ENCODE results near the gene ALAD. TPM values are rescaled to one million over a fixed set of nuclear protein-coding genes. Genes with fewer than 3 reads are reported as not detected.
"Not testable (repeated sequence)": the region's sequence is repeated elsewhere in the genome, so short reads cannot be mapped to it uniquely, and the experiment has no call there.

ALAD gene
- total RNA-seq, 2 donors from 2014 or later = 19.3 to 21.8 TPM

DNA sequence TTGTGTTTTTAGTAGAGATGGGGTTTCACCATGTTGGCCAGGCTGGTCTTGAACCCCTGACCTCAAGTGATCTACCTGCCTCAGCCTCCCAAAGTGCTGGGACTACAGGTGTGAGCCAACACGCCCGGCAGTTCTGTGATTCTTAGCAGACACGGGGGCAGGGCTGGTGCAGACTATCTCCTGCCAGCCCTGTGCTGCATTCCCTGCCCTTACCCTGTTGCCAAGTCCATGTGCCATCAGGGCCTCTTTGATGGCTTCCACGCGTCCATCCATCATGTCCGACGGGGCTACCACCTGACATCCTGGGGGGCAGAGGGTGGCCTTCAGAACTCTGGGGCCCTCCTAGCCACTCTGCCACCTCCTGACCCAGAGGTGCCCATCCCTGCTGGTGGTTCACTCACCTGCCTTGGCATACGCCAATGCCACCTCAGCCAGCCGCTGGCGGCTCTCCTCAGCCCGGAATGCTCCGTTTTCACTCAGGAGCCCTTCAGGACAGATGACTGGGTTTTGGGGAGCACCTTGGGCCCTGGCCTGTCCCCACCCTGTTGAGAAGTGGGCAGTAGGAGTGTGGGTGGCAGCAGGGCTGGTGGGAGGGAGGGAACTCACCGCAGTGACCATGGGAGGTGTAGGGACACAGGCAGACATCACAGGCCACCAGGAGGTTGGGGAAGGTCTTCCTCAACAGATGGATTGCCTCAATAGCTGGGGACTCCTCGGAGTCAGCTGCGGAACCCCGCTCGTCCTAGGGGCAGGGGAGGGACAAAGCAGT is 10.7 kb downstream of the ALAD start:
- no peak overlapping the region for H3K4me3 Mint-ChIP-seq
- peaks cover 4% of the 10 kb centered on the region for H3K4me1 Mint-ChIP-seq
- no peaks in the 10 kb centered on the region for H3K27me3 Mint-ChIP-seq
- H3K36me3 Mint-ChIP-seq (ENCODE audit: low read depth) = peaks cover 8% of the 10 kb centered on the region
- no peak for ATAC-seq
- H3K27ac Mint-ChIP-seq = no peak overlapping the region
- no peak for DNase-seq
- H3K9me3 ChIP-seq (ENCODE audit: control insufficient read depth, low read length, poor library complexity, severe bottlenecking) = no peaks in the 10 kb centered on the region

DNA sequence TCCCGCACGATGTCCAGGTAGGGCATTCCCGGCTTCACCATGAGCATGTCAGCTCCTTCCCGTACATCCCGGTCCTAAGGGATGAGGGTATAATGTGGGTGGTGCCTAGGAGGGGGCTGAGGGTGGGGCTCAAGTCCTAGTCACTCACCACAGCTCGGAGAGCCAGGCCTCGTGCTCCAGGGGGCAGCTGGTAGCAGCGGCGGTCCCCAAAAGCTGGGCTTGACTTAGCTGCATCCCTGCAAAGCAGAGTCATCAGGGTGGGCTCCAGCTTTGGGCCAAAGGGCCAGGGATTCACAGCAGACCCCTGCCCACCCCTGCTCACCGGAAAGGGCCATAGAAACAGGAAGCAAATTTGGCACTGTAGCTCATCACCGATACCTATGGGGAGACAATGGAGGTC is 11.6 kb downstream of the ALAD start:
- Mint-ChIP-seq H3K36me3 (ENCODE audit: low read depth) (peaks cover 8% of the 10 kb centered on the region), H3K27ac (no peak overlapping the region), H3K4me1 (peaks cover 2% of the 10 kb centered on the region), H3K27me3 (no peaks in the 10 kb centered on the region), H3K4me3 (no peak overlapping the region)
- ATAC-seq (no peak), DNase-seq (no peak)
- H3K9me3 ChIP-seq (ENCODE audit: control insufficient read depth, low read length, poor library complexity, severe bottlenecking) = no peaks in the 10 kb centered on the region

DNA sequence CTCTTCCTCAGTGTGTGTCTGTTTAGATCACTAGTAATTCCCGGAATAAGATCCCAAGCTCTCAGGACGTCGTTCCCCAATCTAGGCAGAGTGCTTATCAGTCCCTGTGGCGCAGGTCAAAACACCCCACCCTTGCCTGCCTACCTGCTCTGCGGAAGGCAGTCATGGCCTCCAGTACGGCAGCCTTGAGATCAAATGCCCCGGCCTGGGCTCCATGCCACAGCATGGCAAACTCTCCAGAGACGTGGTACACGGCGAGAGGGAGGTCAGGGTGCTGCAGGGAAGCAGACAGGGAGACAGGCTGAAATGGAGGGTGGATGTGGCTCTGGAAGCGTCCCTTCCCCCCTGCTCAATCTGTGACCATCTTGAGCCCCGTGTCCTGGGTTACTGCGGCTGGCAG is 12.3 kb downstream of the ALAD start:
- Mint-ChIP-seq H3K4me3 (no peak overlapping the region), H3K36me3 (ENCODE audit: low read depth) (peaks cover 8% of the 10 kb centered on the region), H3K4me1 (peaks cover 2% of the 10 kb centered on the region), H3K27me3 (no peaks in the 10 kb centered on the region), H3K27ac (no peak overlapping the region)
- ATAC-seq = no peak
- no peak for DNase-seq
- no peaks in the 10 kb centered on the region for H3K9me3 ChIP-seq (ENCODE audit: control insufficient read depth, low read length, poor library complexity, severe bottlenecking)

DNA sequence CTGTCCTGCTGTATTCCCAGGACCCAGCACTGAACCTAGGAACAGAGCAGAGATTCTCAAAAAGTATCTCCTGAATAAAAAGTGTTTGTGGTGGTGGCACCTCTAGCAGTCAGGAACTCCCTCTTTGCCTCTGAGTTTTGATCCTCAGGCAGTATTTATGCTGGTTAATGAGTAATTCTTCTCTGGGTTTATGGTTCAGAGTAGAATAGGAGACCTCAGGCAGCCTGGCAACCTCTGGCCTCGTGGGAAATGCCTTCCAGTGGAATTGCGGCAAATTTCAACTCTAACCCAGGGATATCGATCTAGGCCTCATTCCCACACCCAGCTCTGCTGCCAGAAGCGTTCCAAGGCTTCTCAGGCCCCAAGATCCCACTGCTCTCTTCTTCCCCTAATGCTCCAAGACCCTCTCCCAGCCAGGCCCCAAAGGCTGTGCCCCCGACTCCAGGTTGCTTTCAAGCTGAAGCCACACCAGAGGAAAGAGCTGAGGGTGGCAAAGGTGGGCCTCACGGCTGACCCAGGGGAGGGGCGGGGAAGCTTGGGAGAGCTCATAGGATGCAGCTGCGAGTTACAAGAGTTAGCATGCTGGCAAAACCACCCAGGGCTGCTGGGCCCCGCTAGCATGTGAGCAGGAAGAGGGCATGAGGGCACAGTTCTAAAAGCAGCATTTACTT is 13.4 kb downstream of the ALAD start:
- ATAC-seq (no peak), DNase-seq (no peak)
- Mint-ChIP-seq H3K4me3 (no peak overlapping the region), H3K27me3 (no peaks in the 10 kb centered on the region), H3K27ac (no peak overlapping the region), H3K36me3 (ENCODE audit: low read depth) (peaks cover 8% of the 10 kb centered on the region), H3K4me1 (no peaks in the 10 kb centered on the region)
- no peaks in the 10 kb centered on the region for H3K9me3 ChIP-seq (ENCODE audit: control insufficient read depth, low read length, poor library complexity, severe bottlenecking)

DNA sequence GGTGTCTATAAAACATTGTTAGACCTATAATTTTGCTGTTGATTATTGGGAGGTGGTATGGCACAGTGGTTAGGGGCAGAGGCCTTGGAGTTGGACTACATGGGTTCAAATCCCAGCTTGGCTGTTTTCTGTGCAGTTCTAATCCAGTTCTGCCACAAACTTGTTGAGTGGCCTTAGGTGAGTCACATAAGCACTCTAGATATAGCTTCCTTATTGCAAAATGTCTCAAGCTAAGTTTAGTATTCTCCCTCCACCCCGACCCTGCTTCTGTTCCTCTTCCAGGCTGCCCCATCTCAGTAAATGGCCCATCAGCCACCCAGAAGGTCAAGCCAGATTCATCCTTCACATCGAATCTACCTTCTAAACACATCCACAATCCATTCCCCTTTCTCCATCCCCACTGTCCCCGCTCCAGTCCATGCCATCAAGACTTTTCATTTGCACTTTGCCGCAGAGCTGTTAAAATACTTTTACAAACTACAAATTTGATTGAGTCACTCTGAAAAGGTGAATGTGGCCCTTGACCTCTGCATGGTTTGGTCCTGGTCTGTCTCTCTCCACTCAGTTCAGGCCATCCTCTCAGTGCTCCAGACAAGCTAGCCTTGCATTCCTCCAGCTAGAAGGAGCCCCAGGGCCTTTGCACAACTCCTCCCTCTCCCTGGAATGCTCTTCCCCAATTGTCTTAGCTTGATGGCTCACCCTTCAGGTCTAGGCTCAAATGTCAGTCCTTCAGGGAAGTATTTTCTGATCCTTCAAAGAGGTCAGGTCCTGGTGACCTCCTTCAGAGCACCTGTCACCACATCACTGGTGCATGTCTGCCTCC is 14.3 kb downstream of the ALAD start:
- Mint-ChIP-seq H3K4me1 (no peaks in the 10 kb centered on the region), H3K4me3 (no peak overlapping the region), H3K27ac (peak overlapping the region; percentile 48), H3K27me3 (no peaks in the 10 kb centered on the region), H3K36me3 (ENCODE audit: low read depth) (peaks cover 4% of the 10 kb centered on the region)
- ATAC-seq (no peak), DNase-seq (no peak)
- H3K9me3 ChIP-seq (ENCODE audit: control insufficient read depth, low read length, poor library complexity, severe bottlenecking) = no peaks in the 10 kb centered on the region

DNA sequence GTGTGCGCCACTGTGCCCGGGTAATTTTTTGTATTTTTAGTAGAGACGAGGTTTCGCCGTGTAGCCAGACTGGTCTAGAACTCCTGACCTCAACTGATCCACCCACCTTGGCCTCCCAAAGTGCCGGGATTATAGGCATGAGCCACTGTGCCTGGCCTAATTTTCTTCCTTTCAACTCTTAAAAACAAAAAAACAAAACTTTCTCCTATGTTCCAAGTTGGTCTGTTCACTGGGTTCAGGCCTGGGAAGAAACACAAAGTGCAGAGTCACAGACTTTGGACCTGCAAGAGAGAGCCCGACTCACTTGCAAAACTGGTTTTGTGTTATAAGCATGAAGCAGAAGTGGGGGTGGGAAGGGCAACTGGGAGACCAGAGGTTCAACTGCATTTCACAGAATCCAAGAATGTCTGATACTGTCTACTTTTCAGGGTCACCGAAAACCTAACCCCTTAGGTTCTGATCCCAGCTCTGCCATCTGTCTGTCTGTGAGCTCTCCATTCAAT is 19.1 kb downstream of the ALAD start:
- H3K4me3 Mint-ChIP-seq = no peak overlapping the region
- peaks cover 7% of the 10 kb centered on the region for H3K4me1 Mint-ChIP-seq
- H3K9me3 ChIP-seq (ENCODE audit: control insufficient read depth, low read length, poor library complexity, severe bottlenecking) = no peaks in the 10 kb centered on the region
- H3K27me3 Mint-ChIP-seq = no peaks in the 10 kb centered on the region
- ATAC-seq = no peak
- no peaks in the 10 kb centered on the region for H3K36me3 Mint-ChIP-seq (ENCODE audit: low read depth)
- DNase-seq = no peak
- no peak overlapping the region for H3K27ac Mint-ChIP-seq

DNA sequence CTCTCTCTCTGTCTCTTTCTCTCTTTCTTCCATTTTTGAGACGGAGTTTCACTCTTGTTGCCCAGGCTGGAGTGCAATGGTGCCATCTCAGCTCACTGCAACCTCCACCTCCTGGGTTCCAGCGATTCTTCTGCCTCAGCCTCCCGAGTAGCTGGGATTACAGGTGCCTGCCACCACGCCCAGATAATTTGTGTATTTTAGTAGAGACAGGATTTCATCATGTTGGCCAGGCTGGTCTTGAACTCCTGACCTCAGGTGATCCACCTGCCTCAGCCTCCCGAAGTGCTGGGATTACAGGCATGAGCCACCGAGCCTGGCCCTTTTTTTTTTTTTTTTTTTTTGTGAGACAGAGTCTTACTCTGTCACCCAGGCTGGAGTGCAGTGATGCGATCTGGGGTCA is 19.6 kb downstream of the ALAD start:
- not testable (repeated sequence) for H3K9me3 ChIP-seq (ENCODE audit: control insufficient read depth, low read length, poor library complexity, severe bottlenecking); H3K27me3 Mint-ChIP-seq; ATAC-seq; H3K36me3 Mint-ChIP-seq (ENCODE audit: low read depth); DNase-seq; H3K4me1 Mint-ChIP-seq; H3K27ac Mint-ChIP-seq
- peak overlapping the region; percentile 57 for H3K4me3 Mint-ChIP-seq

DNA sequence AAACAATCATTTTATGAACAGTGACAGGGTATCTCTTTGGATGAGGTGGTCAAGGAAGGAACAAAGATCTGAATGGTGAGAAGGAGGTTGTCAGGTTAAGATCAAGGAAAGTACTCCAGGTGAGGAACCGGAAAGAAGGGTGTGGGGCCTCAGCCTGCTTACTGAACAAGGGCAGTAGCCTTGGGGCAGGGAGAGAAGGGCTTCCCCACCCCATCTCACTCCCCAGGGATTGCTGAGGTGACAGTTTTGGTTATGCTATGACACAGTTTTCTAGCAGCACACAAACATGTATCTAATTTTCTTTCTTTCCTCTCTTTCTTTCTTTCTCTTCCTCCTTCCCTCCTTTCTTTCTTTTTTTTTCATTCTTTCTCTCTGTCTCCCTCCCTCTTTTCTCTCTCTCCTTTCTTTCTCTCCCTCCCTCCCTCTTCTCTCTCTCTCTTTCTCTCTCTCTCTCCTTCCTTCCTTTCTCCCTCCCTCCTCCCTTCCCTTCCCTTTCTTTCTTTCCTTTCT is 20.2 kb downstream of the ALAD start:
- Mint-ChIP-seq H3K36me3 (ENCODE audit: low read depth) (no peaks in the 10 kb centered on the region), H3K4me3 (no peak overlapping the region), H3K27ac (peak overlapping the region; percentile 93), H3K4me1 (peaks cover 7% of the 10 kb centered on the region), H3K27me3 (no peaks in the 10 kb centered on the region)
- no peak for ATAC-seq
- no peaks in the 10 kb centered on the region for H3K9me3 ChIP-seq (ENCODE audit: control insufficient read depth, low read length, poor library complexity, severe bottlenecking)
- no peak for DNase-seq

DNA sequence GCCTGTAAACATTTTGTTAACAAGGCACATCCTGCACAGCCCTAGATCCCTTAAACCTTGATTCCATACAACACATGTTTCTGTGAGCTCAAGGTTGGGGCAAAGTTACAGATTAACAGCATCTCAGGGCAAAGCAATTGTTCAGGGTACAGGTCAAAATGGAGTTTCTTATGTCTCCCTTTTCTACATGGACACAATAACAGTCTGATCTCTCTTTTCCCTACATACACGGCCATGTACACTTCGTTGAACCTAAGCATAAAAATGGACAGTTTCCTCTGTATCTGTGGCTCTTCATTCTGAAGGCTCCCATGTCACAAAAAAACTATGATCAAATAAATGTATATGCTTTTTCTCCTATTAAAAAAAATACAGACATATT is 21.3 kb downstream of the ALAD start:
- H3K36me3 Mint-ChIP-seq (ENCODE audit: low read depth); DNase-seq; H3K27ac Mint-ChIP-seq; H3K27me3 Mint-ChIP-seq; H3K4me3 Mint-ChIP-seq; H3K9me3 ChIP-seq (ENCODE audit: control insufficient read depth, low read length, poor library complexity, severe bottlenecking); ATAC-seq: not testable (repeated sequence)
- H3K4me1 Mint-ChIP-seq = peaks cover 15% of the 10 kb centered on the region

DNA sequence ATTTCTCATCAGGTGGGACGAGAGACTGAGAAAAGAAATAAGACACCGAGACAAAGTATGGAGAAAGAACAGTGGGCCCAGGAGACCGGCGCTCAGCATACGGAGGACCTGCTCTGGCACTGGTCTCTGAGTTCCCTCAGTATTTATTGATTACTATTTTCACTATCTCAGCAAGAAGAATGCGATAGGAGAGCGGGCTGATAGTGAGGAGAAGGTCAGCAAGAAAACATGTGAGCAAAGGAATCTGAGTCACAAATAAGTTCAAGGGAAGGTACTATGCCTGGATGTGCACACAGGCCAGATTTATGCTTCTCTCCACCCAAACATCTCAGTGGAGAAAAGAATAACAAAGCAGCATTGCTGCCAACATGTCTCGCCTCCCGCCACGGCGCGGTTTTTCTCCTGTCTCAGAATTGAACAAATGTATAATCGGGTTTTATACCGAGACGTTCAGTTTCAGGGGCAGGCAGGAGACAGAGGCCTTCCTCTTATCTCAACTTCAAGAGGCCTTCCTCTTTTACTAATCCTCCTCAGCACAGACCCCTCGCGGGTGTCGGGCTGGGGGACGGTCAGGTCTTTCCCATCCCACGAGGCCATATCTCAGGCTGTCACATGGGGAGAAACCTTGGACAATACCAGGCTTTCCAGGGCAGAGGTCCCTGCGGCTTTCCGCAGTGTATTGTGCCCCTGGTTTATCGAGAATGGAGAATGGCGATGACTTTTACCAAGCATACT is 21.8 kb downstream of the ALAD start:
- ATAC-seq, H3K27ac Mint-ChIP-seq: not testable (repeated sequence)

DNA sequence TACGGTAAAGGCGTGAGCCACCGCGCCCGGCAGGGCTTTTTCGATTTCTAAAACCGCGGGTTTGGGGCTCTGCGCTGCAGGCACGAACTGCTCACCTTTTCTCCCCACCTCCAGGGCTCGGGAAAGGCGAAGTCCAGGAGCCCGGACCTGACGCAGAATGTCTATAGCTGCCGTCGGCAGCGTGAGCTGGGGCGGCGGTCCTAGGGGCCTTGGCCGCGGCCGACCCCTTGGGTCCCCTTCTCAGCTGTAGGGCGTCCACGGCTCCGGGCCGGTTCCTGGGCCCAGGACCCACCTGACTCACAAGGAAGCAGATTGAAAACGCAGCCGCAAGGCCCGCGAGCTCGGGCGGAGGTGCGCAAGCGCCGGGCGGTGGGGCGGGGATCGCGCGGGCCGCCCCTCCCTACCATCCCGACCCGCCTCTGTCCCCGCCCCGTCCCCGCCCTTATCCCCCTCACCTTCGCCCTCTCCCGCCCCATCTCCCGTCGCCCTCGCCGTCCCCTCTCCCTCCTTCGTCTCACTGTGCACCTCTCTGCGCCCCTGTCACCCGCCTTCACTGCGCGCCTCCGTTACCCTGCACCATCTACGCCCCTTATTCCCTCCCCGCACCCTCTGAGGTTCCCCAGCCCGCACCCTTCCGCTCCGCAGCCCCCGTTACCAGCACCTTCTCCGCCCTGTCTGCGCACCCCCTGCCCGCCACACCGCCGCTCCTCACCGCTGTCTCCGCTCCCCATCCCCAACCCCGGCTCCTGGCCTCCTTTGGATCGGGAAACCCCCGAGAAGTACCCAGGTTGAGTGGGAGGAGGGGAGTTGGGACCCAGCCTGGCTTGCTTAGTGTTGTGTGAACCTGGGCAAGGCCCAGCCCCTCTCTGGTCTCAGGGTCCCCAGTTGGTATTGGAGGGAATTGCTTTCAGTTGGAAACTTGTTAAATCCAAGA is 24.2 kb downstream of the ALAD start, which contains the start of gene HDHD3:
HDHD3 (minus strand) TSS at position 353 of the 934 bp plus-strand sequence. CDS start 2,632 bp downstream, outside the sequence.
- peak within 1 kb of the TSS; percentile 87 for H3K27ac Mint-ChIP-seq
- H3K9me3 ChIP-seq (ENCODE audit: control insufficient read depth, low read length, poor library complexity, severe bottlenecking) = no peaks in the 10 kb centered on the region
- no peaks in the 10 kb centered on the region for H3K27me3 Mint-ChIP-seq
- peak; percentile 95 for ATAC-seq
- peaks cover 2% of the 10 kb centered on the region for H3K36me3 Mint-ChIP-seq (ENCODE audit: low read depth)
- H3K4me1 Mint-ChIP-seq = peaks cover 20% of the 10 kb centered on the region
- H3K4me3 Mint-ChIP-seq = peak within 1 kb of the TSS; percentile 89
- peak; percentile 63 to 78 (median 75) for DNase-seq

More for the DNA sequence above, 21.8 kb downstream of the ALAD start:
- not testable (repeated sequence) for H3K4me3 Mint-ChIP-seq; H3K9me3 ChIP-seq (ENCODE audit: control insufficient read depth, low read length, poor library complexity, severe bottlenecking); H3K27me3 Mint-ChIP-seq; DNase-seq; H3K36me3 Mint-ChIP-seq (ENCODE audit: low read depth)
- H3K4me1 Mint-ChIP-seq = peaks cover 18% of the 10 kb centered on the region
